HepG2 (cell line): ENCODE data around the gene AUTS2. TPM values are rescaled to one million over a fixed set of nuclear protein-coding genes. Genes with fewer than 3 reads are reported as not detected.

Experiments
- ATAC-seq: fragments of 200-7000 bp; cut with Tn5 transposase; 3 replicates; pipeline ENCODE4 v1.9.1; 2020; ENCODE audit warnings: mild to moderate bottlenecking, moderate library complexity
- BruUV-seq: library from RNA; stranded (reverse); fragments of 400-500 nt; replicated peaks from 2 replicates; lab custom pipeline; 2021; lab: Mats Ljungman, UMichigan
- CTCF ChIA-PET: fragments of 300-600 bp; formaldehyde crosslinking; extraction: SDS; loops from one replicate; lab custom pipeline; 2021; ENCODE audit warnings: low total read pairs, inconsistent platforms, low intra/inter-chr PET ratio; lab: Yijun Ruan, JAX
- POLR2A ChIA-PET: fragments of 350-600 bp; sonication (Branson Sonifier 250); formaldehyde crosslinking; loops from one replicate; lab custom pipeline; 2020; ENCODE audit warnings: antibody characterized with exemption, inconsistent platforms; lab: Yijun Ruan, JAX
- DNase-seq: peaks from one replicate; pipeline ENCODE4 v3.0.0-alpha.2; 2015; ENCODE audit warnings: low spot score
- FAIRE-seq: peaks from 3 replicates; lab custom pipeline; 2011; peaks lifted over from hg19 to GRCh38; lab: Jason Lieb, UNC
- H2AFZ ChIP-seq: one replicate; pipeline ENCODE4 v1.6.1; 2011; ENCODE audit warnings: low read length, inconsistent platforms
- H3K27ac ChIP-seq: fragments of 300-600 bp; 3 replicates; pipeline ENCODE4 v1.8.0; 2011; ENCODE audit warnings: mixed run types, mild to moderate bottlenecking, mixed read lengths, low read length, inconsistent platforms; ENCODE audit not compliant: insufficient read depth; ENCODE audit errors: extremely low read length
- H3K27me3 ChIP-seq, 2 experiments: fragments of 200-600 bp in 1 of 2; 2 replicates in 1 of 2; 3 replicates in 1 of 2; pipeline versions ENCODE4 v1.6.0 to v1.8.0; 2011; ENCODE audit warnings: low read length in 2 of 2, mild to moderate bottlenecking in 2 of 2, moderate library complexity in 2 of 2, inconsistent platforms in 1 of 2; ENCODE audit not compliant: insufficient read depth in 2 of 2, control insufficient read depth in 1 of 2
- H3K36me3 ChIP-seq, 2 experiments: fragments of 200-600 bp in 1 of 2; replicated peaks in 1 of 2; 2 replicates in 1 of 2; 3 replicates in 1 of 2; pipeline versions ENCODE4 v1.5.1 to v1.8.0; 2011; ENCODE audit warnings: low read length in 2 of 2, inconsistent platforms in 1 of 2; ENCODE audit not compliant: insufficient read depth in 2 of 2, control insufficient read depth in 1 of 2
- H3K4me1 ChIP-seq: 2 replicates; pipeline ENCODE4 v1.5.1; 2012; ENCODE audit warnings: low read length, inconsistent platforms; ENCODE audit not compliant: insufficient read depth
- H3K4me2 ChIP-seq: 2 replicates; pipeline ENCODE4 v1.6.0; 2011; ENCODE audit warnings: low read depth, low read length, inconsistent platforms
- H3K4me3 ChIP-seq, 3 experiments: fragments of 200-600 bp in 1 of 3; sonication (generic), shearing (Covaris generic) in 1 of 3; replicated peaks in 1 of 3; 2 replicates each; pipeline ENCODE4 v1.5.1; 2011 to 2016; ENCODE audit warnings: low read length in 3 of 3, inconsistent platforms in 2 of 3, low read depth in 2 of 3, mild to moderate bottlenecking in 2 of 3, control low read depth in 1 of 3, mixed read lengths in 1 of 3; ENCODE audit not compliant: insufficient read depth in 1 of 3
- H3K79me2 ChIP-seq: one replicate; pipeline ENCODE4 v1.6.1; 2011; ENCODE audit warnings: low read length, inconsistent platforms; ENCODE audit not compliant: insufficient read depth
- H3K9ac ChIP-seq: 2 replicates; pipeline ENCODE4 v1.6.0; 2011; ENCODE audit warnings: mild to moderate bottlenecking, low read depth, low read length, inconsistent platforms; ENCODE audit not compliant: insufficient read depth
- H3K9me3 ChIP-seq: 2 replicates; pipeline ENCODE4 v1.5.1; 2012; ENCODE audit warnings: mild to moderate bottlenecking, low read length
- H4K20me1 ChIP-seq: 2 replicates; pipeline ENCODE4 v1.6.0; 2011; ENCODE audit warnings: inconsistent platforms, mild to moderate bottlenecking, low read length, moderate library complexity; ENCODE audit not compliant: insufficient read depth
- ELF3 ChIP-seq: IDR thresholded peaks from 2 replicates; pipeline ENCODE4 v1.6.1; 2016; ENCODE audit warnings: missing genetic modification reagents, missing compliant biosample characterization
- FIP1L1 ChIP-seq: fragments of 200-400 bp; formaldehyde crosslinking; IDR thresholded peaks from 2 replicates; pipeline ENCODE4 v1.6.1; 2018; ENCODE audit warnings: low read depth, mild to moderate bottlenecking, low read length, moderate library complexity, borderline replicate concordance; ENCODE audit not compliant: insufficient read depth
- HMGA1 ChIP-seq: sonication (generic); formaldehyde crosslinking; conservative IDR thresholded peaks from 2 replicates; pipeline ENCODE4 v1.4.0; 2020; ENCODE audit warnings: missing genetic modification reagents
- PPARG ChIP-seq: conservative IDR thresholded peaks from 2 replicates; pipeline ENCODE4 v1.6.1; 2016; ENCODE audit warnings: missing biosample characterization, missing genetic modification reagents
- TCF7L2 ChIP-seq: IDR thresholded peaks from 2 replicates; pipeline ENCODE4 v1.6.1; 2011; ENCODE audit warnings: mild to moderate bottlenecking, low read depth, low read length, moderate library complexity
- ZFP41 ChIP-seq: sonication (generic); formaldehyde crosslinking; IDR thresholded peaks from 2 replicates; pipeline ENCODE4 v1.4.0; 2020; ENCODE audit warnings: mild to moderate bottlenecking, missing genetic modification reagents, borderline replicate concordance
- ZNF274 ChIP-seq: sonication (generic); formaldehyde crosslinking; IDR thresholded peaks from 2 replicates; pipeline ENCODE4 v1.5.1; 2020; ENCODE audit warnings: mild to moderate bottlenecking, missing genetic modification reagents
- ZNF34 ChIP-seq: sonication (generic); formaldehyde crosslinking; IDR thresholded peaks from 2 replicates; pipeline ENCODE4 v1.4.0; 2020; ENCODE audit warnings: mild to moderate bottlenecking, missing genetic modification reagents, borderline replicate concordance
- ZNF44 ChIP-seq: sonication (generic); formaldehyde crosslinking; IDR thresholded peaks from 2 replicates; pipeline ENCODE4 v1.5.1; 2020; ENCODE audit warnings: mild to moderate bottlenecking, missing genetic modification reagents
- ZNF569 ChIP-seq: sonication (generic); formaldehyde crosslinking; IDR thresholded peaks from 2 replicates; pipeline ENCODE4 v1.5.0; 2020; ENCODE audit warnings: mild to moderate bottlenecking, missing genetic modification reagents, moderate library complexity, borderline replicate concordance
- ZNF768 ChIP-seq: sonication (generic); formaldehyde crosslinking; IDR thresholded peaks from 2 replicates; pipeline ENCODE4 v1.4.0; 2020; ENCODE audit warnings: missing genetic modification reagents
- WGBS: methylation state at CpG from one replicate; pipeline ENCODE4 v1.1.6; 2017; ENCODE audit warnings: low lambda C conversion rate; 5-methylcytosine and 5-hydroxymethylcytosine counted together
- in situ Hi-C: cut with HindIII; loops from 2 replicates; pipeline ENCODE4 v1.10.0; 2017; ENCODE audit warnings: low pct_unique_long_range_greater_than_20kb; ENCODE audit not compliant: extremely low pct_ligation_motif_present
- intact Hi-C: fragments of 100-400 bp; cut with micrococcal nuclease; formaldehyde crosslinking; loops from one replicate; pipeline ENCODE4 v1.10.0; 2022; ENCODE audit not compliant: unreplicated experiment
- polyA plus RNA-seq, 8 experiments: library from polyadenylated mRNA; depleted of rRNA in 3 of 8; stranded (reverse) in 7 of 8; unstranded in 1 of 8; fragments of >200 nt; fragmentation: Illumina TruSeq in 4 of 8; extraction: Trizol in 4 of 8; gene quantifications; 2 replicates each; pipeline versions ENCODE4 v1.2.1 to v1.2.3, GENCODE V29; 2011 to 2016; ENCODE audit warnings: low read depth in 4 of 8, missing spikeins in 1 of 8, mixed read lengths in 1 of 8; ENCODE audit not compliant: insufficient read depth in 1 of 8
- total RNA-seq, 5 experiments: library from RNA; depleted of rRNA; stranded (reverse); fragments of >200 nt; fragmentation: Illumina TruSeq; extraction: Trizol; gene quantifications; 2 replicates each; pipeline ENCODE4 v1.2.3, GENCODE V29; 2016; ENCODE audit warnings: low read depth in 1 of 5
- TF ChIP-seq, protein P1 (sequence below): sonication (generic); formaldehyde crosslinking; IDR thresholded peaks from 2 replicates; pipeline ENCODE4 v1.4.0; 2020; ENCODE audit warnings: missing genetic modification reagents
- TF ChIP-seq, protein P2 (sequence below): sonication (generic); formaldehyde crosslinking; conservative IDR thresholded peaks from 2 replicates; pipeline ENCODE4 v1.4.0; 2020; ENCODE audit warnings: mild to moderate bottlenecking, missing genetic modification reagents, moderate library complexity
- TF ChIP-seq, protein P3 (sequence below): sonication (generic); formaldehyde crosslinking; IDR thresholded peaks from 2 replicates; pipeline ENCODE4 v1.4.0; 2020; ENCODE audit warnings: mild to moderate bottlenecking, missing genetic modification reagents, borderline replicate concordance

The AUTS2 gene
- total and polyA plus RNA-seq, 2 of the 13 experiments (the other 11 are each of a cell fraction or from before 2014, with no cell fraction given) = 0.38 TPM; not detected in 1

DNA sequence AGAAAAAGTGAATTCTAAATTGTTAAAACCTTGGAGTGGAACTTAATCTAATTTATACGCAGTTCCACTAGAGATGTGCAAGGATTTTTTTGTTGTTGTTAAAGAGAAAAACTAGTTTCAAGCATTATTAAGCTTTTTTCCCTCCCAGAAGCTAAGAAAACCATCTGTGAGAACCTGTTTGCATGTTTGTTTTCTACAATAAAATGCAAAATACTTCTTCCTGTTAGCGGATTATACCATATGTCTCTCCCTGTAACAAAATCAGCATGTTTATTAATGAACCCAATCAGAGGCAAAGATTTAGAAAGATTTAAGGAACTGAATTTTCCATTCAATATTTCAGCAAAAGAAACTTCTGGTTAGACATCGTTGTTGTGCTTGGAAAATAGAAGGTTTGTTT, 953.9 kb downstream of the AUTS2 start (continued):
- no peak for TF ChIP-seq ZNF569
- TF ChIP-seq ZFP41 (CRISPR knock-in tag) = no peak
- TF ChIP-seq, all 625 proteins: peak for 0

DNA sequence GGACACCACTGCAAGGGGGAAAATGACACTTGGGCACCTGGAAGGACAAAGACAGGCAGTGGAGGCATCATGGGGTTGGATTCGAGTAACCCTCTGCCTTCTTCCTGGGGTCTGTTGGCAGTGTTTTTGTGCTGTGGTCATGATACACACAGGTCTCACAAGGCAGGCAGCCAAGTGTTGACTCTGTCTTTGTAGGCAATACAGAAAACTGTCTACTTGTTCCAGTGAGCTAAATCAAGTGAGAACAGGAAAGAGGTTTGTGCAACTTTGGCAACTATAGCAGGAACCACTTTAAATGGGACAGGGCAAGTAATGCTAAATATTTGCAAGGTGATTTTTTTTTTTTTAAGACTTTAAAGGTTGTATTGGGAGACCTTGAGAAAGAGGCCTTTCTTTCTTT, 955.1 kb downstream of the AUTS2 start:
- Histone ChIP-seq H3K4me2 (no peak overlapping the region), H3K4me3 (no peak overlapping the region), H3K79me2 (no peaks in the 10 kb centered on the region), H3K4me1 (no peaks in the 10 kb centered on the region), H3K36me3 (no peaks in the 10 kb centered on the region), H2AFZ (no peak overlapping the region), H3K9ac (no peak overlapping the region), H3K27ac (no peak overlapping the region), H4K20me1 (no peaks in the 10 kb centered on the region), H3K9me3 (no peaks in the 10 kb centered on the region), H3K27me3 (no peaks in the 10 kb centered on the region)
- no peak for DNase-seq
- intact Hi-C loops (no loop called here), in situ Hi-C loops (no loop called here)
- POLR2A ChIA-PET = no interaction called here
- WGBS = 11% methylated on average over 1 of the region's 1 CpG
- no TSS peak for BruUV-seq
- no peak for ATAC-seq
- CTCF ChIA-PET = no interaction called here
- no peak for FAIRE-seq
- TF ChIP-seq ZNF768 (CRISPR knock-in tag) (no peak), ZNF34 (no peak), HMGA1 (CRISPR knock-in tag) (no peak), PPARG (CRISPR knock-in tag) (no peak), TCF7L2 (no peak), FIP1L1 (no peak), ZNF44 (CRISPR knock-in tag) (no peak), ELF3 (CRISPR knock-in tag) (no peak), ZNF274 (CRISPR knock-in tag) (no peak)
- TF ChIP-seq, protein P1, sequence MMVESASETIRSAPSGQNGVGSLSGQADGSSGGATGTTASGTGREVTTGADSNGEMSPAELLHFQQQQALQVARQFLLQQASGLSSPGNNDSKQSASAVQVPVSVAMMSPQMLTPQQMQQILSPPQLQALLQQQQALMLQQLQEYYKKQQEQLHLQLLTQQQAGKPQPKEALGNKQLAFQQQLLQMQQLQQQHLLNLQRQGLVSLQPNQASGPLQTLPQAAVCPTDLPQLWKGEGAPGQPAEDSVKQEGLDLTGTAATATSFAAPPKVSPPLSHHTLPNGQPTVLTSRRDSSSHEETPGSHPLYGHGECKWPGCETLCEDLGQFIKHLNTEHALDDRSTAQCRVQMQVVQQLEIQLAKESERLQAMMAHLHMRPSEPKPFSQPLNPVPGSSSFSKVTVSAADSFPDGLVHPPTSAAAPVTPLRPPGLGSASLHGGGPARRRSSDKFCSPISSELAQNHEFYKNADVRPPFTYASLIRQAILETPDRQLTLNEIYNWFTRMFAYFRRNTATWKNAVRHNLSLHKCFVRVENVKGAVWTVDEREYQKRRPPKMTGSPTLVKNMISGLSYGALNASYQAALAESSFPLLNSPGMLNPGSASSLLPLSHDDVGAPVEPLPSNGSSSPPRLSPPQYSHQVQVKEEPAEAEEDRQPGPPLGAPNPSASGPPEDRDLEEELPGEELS (CRISPR knock-in tag) = no peak
- TF ChIP-seq, protein P2, sequence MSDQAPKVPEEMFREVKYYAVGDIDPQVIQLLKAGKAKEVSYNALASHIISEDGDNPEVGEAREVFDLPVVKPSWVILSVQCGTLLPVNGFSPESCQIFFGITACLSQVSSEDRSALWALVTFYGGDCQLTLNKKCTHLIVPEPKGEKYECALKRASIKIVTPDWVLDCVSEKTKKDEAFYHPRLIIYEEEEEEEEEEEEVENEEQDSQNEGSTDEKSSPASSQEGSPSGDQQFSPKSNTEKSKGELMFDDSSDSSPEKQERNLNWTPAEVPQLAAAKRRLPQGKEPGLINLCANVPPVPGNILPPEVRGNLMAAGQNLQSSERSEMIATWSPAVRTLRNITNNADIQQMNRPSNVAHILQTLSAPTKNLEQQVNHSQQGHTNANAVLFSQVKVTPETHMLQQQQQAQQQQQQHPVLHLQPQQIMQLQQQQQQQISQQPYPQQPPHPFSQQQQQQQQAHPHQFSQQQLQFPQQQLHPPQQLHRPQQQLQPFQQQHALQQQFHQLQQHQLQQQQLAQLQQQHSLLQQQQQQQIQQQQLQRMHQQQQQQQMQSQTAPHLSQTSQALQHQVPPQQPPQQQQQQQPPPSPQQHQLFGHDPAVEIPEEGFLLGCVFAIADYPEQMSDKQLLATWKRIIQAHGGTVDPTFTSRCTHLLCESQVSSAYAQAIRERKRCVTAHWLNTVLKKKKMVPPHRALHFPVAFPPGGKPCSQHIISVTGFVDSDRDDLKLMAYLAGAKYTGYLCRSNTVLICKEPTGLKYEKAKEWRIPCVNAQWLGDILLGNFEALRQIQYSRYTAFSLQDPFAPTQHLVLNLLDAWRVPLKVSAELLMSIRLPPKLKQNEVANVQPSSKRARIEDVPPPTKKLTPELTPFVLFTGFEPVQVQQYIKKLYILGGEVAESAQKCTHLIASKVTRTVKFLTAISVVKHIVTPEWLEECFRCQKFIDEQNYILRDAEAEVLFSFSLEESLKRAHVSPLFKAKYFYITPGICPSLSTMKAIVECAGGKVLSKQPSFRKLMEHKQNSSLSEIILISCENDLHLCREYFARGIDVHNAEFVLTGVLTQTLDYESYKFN = no peak
- TF ChIP-seq, protein P3, sequence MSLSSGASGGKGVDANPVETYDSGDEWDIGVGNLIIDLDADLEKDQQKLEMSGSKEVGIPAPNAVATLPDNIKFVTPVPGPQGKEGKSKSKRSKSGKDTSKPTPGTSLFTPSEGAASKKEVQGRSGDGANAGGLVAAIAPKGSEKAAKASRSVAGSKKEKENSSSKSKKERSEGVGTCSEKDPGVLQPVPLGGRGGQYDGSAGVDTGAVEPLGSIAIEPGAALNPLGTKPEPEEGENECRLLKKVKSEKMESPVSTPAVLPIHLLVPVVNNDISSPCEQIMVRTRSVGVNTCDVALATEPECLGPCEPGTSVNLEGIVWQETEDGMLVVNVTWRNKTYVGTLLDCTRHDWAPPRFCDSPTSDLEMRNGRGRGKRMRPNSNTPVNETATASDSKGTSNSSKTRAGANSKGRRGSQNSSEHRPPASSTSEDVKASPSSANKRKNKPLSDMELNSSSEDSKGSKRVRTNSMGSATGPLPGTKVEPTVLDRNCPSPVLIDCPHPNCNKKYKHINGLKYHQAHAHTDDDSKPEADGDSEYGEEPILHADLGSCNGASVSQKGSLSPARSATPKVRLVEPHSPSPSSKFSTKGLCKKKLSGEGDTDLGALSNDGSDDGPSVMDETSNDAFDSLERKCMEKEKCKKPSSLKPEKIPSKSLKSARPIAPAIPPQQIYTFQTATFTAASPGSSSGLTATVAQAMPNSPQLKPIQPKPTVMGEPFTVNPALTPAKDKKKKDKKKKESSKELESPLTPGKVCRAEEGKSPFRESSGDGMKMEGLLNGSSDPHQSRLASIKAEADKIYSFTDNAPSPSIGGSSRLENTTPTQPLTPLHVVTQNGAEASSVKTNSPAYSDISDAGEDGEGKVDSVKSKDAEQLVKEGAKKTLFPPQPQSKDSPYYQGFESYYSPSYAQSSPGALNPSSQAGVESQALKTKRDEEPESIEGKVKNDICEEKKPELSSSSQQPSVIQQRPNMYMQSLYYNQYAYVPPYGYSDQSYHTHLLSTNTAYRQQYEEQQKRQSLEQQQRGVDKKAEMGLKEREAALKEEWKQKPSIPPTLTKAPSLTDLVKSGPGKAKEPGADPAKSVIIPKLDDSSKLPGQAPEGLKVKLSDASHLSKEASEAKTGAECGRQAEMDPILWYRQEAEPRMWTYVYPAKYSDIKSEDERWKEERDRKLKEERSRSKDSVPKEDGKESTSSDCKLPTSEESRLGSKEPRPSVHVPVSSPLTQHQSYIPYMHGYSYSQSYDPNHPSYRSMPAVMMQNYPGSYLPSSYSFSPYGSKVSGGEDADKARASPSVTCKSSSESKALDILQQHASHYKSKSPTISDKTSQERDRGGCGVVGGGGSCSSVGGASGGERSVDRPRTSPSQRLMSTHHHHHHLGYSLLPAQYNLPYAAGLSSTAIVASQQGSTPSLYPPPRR (CRISPR knock-in tag) = no peak
